GM19351 (cell line): ENCODE data around the gene C8A.
A peak's percentile ranks its signal among the peaks of the same experiment; 100 is the strongest.

Source experiments
- ATAC-seq: cut with Tn5 transposase; IDR thresholded peaks from one replicate; pipeline ENCODE4 v1.9.1; 2021; ENCODE audit warnings: mild to moderate bottlenecking, moderate library complexity; ENCODE audit not compliant: unreplicated experiment

Gene C8A

DNA sequence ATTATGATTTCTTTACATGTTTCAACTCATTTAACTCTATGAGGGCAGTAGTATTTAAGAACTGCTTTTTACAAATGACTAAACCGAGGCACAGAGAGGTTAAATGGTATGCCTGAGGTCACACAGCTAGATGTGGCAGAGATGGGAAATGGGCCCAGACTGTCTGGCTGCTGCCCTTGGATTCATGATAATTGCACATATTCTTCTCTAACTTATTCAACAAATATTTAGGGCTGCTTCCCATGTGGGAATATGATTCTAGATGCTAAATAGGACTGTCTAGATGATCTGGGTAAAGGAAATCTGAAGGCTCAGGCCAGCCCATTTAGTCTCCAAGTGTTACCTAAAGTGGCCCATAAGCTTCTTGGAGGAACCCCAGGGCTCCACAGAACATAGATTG, 26.2 kb downstream of the C8A start:
- ATAC-seq = no peak

DNA sequence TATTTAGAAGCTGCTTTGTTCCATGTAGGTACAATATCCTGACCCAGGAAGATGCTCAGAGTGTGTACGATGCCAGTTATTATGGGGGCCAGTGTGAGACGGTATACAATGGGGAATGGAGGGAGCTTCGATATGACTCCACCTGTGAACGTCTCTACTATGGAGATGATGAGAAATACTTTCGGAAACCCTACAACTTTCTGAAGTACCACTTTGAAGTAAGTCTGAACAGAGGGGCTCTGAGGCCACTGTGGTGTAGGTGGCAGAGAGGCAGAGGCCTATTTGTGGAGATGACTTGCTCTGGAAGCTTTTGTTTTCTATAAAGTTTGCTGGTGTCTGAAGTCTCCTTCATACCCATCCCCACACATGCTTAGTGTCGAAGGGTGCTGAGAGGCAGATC, 26.8 kb downstream of the C8A start:
- no peak for ATAC-seq

DNA sequence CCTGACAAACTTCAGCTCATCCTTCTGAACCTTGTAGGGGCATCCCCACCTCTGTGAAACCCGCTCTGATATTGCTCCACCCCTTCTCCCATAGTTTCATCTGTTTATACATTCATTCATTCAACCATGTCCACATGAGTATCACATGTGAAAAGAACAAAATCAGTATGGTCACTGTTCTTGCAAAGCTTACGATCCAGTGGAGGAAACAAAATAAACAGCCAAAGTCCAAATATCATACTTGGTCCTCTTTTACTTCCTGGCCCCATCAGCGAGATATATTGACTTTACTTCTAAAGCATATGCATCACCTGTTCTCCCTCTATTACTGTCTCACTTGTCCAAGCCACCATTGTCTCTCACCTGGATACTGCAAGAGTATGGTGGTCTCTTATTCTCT, 35.6 kb downstream of the C8A start:
- no peak for ATAC-seq

DNA sequence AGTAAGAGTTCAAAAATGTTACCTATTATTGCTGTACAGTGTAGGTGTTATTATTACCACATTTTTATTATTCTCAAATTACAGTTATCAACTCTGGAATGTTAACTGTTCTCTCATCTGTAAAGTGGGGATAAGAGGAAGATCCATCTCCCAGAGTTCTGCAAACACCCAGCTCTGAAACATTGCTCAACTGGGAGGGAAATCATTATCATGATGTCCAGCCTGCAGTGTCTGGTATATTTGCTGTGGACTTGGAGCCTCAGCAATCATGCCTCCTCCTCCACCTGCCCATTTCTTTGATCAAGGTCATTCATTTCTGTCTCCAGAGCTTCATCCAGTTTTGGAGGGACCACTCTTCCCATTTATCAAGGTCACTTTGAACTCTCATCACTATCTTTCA, 39.4 kb downstream of the C8A start:
- ATAC-seq = no peak

DNA sequence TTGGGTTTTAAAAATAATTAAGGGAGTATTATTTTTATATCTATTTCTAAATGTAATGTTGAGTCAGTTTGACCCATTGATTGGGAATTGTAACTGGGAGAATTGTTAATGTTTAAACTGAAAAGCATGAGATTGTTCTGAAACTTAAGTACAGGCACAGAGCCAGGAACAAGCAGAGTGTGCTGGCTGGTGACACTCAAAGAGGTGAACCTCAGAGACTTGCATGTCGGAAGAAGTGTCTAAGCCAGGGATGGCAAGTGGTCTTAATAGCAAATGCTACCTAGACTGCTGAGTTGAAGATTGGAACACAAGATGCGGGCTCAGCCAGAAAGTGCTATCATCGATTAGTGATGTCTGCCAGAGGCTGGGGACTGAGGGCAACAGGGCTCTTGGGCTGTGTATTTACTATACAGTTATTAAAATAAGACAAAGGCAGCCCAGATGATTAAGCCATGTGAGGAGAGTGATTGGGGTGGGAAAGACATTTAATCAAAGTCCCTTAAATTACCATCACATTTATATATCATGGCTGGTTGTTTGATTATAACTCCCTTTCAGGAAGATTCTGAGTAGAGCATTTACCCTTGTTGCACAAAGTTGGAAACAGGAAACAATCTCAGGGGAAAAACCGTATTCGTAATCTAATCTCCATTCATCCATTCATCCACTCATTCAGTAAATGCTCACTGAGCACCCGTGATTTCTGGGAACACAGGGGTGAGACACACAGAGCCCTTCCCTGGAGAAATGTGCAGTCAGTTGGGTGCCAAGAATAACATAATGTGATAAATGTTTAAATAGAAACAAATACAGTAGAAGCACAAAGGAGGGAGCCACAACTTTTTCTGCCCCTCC, 42.8 kb downstream of the C8A start:
- no peak for ATAC-seq

DNA sequence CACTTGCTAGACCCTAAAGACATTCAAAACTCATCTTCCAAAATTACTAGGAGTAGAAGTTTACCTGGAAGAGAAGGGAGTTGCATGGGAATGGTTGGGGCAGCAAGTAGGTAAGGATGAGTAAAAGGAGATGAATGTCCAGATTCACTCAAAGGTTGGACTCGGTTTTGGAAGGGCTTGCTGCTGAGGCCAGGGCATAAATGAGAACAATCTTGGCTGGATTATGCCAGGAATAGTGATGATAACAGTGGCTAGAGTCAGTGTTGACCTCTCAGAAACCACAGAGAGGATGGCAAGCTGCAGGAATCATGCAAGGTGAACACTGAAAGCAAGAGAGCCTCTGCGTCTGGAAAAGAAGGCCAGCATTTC, 43.4 kb downstream of the C8A start:
- ATAC-seq = no peak

DNA sequence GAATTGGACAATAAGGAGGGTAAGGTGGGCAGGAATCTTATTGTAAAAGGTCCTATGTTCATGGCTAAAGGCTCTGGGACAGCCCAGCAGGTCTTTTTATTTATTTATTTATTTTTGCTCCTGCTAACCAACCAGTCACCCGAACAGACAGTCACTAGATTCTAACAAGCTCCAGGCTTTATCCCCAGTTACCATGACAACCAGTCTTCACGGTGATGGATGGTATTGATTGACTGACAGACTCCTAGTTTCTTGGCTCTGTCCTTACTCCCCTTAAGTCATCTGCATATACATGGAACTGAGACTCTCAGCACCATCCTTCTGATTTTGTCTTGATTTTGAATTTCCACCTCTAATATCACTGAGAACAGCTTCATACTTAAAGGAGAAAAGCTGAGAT, 44.3 kb downstream of the C8A start:
- ATAC-seq = no peak

DNA sequence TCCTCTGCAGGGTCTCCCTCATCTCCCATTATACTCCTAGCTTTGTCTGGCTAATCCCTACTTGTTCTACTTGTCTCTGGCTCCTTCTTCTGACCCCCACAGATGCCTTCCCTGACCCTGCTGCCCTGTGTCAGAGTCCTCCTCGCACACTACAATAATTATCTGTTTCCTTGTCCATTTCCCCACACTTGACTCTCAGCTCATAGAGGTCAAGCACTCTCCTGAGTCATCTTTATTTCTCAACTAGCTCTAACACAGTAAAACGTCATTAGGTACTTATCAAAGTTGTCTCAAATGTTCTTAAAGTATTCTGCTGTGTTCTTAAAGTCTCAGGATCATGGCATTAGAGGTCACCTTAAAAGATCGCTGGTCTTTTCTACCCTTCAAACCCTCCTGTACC, 47.1 kb downstream of the C8A start:
- no peak for ATAC-seq

DNA sequence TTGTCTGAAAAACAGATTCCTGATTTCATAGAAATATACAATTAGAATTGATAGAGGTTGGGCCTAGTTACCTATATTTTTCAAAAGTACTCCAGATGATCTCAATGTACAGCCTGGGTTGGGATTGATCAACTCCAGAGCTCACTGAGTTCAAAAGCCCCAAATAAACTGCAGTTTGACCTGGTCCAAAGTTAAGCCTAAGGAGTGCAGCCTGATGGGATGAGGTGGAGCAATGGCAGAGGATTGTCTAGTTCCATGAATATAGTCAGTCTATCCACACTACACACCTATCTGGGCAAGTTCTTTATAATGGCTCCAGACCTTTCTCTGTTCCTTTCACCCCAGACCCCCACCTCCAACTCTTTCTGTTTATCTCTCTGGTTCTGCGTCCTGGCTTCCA, 49.2 kb downstream of the C8A start:
- ATAC-seq = no peak

DNA sequence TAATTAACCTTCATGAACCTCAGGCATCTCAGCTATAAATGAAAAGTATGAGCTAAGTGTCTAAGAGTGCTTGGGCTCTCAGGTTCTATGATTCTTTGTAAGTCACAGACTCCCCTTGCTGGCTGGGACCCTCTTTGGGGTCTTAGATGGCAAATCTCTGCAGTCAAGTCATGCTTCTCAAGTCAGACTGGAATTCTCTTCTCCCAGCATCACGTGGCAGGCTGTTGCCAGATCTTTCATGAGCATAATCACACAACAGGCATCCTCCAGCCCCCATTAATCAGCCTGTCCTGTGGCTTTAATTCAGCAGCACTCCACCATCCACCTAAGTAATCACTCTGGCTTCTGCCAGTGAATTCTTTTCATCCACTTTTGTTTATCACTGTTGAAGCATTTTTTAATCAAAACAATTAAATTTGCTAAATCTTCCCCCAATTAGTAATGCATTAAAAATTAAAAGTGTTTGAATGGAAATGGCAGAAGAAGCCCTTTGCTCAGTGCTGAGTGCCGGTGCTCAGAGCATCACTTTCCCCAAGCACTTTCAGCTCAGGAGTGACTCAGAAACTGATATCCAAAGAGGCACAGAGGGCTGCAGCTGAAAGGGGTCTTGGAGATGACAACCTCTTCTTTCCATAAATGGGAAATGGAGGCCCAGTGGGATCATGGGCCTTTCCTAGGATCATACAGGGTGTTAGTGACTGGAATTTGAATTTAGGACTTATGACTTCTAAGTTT, 50.2 kb downstream of the C8A start:
- ATAC-seq = no peak

DNA sequence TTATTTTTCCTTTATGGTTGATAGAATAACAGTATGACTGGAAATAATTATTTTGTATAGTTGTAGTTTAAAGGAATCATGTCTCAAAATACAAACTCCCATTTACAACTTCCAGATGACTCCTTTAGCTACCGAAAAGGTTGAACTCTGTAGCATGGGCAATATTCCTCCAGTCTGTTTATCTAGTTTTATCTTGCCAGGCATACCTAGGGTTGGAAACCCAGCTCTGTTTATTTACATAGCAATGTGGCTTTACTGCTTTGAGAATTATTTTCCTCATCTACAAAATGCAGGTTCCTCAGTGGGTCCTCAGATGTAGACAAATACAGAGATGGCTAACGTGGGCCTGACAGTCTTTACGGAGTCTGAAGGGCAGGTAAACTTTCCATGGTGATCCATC, 51.1 kb downstream of the C8A start:
- no peak for ATAC-seq

DNA sequence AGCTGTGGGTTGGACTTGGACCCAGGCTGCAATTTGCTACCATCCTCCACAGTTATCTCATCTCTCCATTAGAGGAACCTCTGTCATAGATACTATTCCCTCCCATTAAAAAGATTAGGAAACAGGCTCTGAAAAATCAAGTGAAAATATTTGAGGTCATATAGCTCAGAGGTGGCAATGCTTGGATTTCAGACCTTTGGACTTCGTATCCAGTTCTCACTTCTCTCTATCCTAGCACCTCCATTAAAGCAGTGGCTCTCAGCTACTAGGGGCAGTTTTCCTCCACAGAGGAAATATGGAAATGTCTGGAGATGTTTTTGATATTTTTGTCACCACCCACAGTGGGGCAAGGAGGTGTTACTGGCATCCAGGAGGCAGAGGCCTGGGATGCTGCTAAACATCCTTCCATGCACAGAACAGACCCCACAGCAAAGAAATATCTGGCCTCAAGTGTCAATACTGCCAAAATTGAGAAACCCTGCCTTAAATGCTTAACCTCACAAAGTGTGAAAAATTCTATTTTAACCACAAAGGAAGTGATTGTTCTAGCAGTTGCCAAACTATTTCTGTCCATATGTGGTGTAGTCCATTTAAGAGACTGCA, 54.1 kb downstream of the C8A start:
- no peak for ATAC-seq

DNA sequence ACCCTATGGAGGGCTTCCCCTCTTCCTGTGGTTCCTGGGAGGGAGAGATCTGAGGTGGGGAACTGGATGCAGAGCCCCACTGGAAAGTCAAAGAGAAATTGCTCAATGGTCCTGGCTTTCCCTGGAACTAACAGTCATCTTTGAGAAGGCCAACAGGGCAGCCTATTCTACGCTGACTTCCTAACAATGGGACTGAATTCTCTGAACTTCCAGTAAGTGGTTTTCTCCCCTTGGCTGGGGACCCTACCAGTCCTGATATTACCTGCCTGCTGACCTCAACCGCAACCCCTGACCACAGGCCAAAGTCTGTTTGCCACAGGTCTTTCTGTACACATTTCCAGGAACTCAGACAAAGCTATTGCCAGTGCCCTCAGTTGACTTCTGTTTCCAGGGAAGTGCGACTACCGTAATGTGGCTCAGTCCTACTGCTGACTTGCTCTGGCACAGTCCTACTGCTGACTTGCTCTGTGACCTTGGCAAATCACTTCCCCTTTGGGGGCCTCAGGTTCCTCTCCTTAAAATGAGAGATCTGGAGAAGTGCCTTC, 55.9 kb downstream of the C8A start:
- no peak for ATAC-seq

DNA sequence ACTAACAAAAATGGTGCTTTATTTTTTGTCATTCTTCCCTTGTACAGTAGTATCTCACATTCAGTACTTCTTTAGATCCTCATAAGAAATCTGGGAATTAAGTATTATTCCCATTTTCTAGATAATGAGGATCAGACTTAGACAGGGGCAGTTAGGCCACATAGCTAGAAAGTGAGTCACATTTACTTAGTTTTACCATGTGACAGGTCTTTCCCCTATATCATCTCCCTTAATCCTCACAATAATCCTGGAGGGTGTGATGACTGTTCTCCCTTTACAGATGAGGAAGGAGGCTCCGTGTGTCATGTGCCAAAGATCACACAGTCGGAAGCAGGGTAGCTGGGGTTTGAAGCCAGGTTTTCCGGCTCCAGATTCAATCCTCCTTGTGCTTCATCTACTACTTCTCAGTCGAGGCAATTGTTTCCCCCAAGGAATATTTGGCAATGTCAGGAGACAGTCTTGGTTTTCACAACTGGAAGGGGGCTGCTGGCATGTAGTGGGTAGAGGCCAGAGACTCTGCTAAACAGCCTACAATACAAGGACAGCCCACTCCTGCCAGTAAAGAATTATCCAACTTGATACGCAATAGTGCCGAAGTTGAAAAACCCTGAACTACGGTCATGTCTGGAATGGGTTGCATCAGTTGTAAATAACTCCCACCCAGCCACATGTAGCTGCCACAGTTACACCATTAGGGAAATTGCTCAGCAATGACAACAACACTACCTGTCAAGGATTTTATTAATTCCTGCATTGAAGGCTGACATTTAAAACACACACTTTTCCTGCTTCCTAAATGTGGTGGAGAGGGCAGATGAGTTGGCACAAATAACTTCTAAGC, 56.7 kb downstream of the C8A start:
- ATAC-seq = no peak

DNA sequence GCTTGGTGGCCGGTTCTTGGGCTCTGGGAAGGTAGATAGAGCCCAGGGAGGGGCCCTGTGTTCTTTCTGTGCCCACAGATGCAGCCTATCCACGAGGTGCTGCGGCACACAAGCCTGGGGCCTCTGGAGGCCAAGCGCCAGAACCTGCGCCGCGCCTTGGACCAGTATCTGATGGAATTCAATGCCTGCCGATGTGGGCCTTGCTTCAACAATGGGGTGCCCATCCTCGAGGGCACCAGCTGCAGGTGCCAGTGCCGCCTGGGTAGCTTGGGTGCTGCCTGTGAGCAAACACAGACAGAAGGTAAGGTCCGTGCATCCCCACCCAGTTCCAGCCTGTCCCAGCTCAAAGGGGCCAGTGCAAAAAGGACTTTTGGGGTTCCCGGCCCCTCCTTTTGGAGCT, 57.7 kb downstream of the C8A start:
- no peak for ATAC-seq

DNA sequence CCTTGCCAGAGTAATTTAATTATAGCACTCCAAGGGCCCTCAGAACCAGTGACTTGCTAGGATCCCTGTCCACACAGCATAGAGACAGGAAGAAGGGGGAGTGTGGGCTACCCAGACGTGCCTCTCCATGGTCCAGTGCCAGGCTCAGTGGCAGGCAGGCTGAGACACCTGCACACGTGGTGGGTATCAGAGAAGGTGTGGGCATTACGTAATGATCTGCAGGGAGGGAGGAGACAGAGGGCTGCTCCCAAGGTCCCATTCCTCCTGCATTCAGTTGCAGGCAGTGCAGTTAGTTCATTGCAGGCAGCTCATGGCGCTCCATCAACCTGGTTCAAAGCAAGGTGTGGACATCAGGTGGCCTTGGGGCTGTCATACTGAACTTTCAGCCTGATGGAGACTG, 61.4 kb downstream of the C8A start:
- no peak for ATAC-seq

DNA sequence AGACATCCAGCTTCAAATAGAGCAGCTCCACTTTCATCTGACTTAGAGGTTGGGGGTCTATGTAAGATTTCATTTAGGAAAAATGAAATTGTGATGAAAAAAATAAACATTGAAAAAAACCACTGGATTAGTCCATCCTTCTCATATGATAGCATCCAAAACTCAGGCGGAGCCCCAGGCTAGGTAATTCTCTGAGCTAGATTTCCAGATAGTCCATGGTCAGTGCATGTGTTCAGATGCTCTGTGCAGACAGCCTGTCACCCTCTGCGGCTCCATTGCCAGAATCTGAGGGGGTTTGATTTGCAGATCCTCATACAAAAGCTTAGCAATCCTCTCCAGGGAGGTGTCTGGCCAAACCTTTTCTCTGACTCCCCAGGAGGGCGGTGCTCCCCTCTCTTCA, 62.0 kb downstream of the C8A start:
- ATAC-seq = no peak

DNA sequence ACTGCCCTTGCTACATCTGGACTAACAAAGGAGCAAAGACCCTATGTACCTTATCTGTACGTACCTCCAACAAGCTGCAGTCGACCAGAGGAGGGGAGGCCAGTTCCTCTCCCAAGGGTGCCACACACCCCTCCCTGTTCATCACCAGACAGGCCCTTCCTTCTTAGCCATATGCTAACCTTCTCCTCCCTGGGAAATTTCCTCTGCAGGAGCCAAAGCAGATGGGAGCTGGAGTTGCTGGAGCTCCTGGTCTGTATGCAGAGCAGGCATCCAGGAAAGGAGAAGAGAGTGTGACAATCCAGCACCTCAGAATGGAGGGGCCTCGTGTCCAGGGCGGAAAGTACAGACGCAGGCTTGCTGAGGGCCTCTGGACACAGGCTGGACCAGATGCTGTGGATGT, 62.8 kb downstream of the C8A start:
- ATAC-seq = no peak

DNA sequence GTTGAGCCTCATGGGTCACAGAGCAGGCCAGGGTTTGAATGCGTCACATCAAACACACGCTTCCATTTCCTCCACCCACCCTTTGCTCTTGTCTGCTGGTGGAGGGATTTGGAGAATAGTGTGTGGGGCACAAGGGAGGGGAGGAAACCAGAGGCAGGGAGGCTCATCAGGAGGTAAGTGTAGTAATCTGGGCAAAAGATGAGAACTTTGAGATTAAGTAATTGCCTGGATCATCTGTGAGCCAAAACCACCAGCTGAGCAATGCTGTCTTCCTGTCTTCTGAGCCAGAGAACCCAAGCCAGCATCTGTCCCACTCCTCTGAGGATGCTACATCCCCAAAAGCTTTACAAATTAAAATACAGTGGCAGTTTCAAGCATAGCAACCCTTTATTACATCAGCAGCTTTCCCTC, 66.0 kb downstream of the C8A start:
- ATAC-seq = no peak

DNA sequence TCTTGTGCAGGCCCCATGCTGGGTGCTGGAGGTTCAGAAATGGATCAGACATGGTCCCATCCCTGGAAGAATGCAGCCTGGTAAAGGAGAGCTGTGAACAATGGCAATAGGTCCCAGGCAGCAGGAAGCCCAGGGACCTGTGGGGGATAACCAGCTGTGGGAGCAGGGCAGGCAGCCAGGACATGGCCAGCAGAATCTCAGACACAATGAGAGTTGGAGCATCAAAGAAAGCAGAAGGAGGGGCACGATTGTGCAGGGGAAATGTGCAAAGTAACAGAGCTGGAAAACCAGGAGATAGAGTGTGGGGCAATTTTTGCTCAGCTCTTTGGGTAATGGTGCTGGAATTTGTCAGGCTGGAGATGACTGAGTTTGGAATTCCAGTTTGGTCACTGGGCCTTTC, 66.9 kb downstream of the C8A start:
- ATAC-seq = no peak

DNA sequence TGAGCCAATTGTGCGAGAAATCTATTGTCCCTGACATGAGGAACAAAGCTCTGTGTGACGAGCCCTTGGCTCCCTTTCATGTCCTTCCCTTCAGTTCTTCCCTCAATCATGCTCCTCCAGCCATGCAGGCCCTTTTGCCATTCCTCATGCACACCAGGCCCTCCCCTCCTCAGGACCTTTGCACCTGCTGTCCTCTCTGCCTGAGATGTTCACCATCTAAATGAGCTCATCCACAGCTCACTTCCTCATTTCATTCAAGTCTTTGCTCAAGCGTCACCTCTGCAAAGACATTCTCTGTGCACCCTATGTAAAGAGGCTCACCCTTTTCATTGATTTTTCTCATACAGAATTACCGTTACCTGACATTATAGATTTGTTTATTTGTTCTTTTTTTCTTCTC, 67.5 kb downstream of the C8A start:
- ATAC-seq = peak; percentile 72
